ENCODE measurements around the gene ISX.

Gene ISX

GRCh38 chr22:35132568-35132967 lies 66.6 kb downstream of the ISX start:
- TF ChIP-seq CTCF (IDR thresholded peaks at IDR 0.05; ENCODE audit: control insufficient read depth, extremely low read depth, insufficient read depth), result no peak
- DNase-seq (ENCODE audit: low read depth), result no peak
- no peak overlapping the region for H3K4me3 ChIP-seq (ENCODE audit: low read depth, low read length)

- no peak overlapping the region for H3K4me3 ChIP-seq (ENCODE audit: low read depth, low read length)
- no peak for TF ChIP-seq CTCF (IDR thresholded peaks at IDR 0.05; ENCODE audit: control insufficient read depth, extremely low read depth, insufficient read depth)
- DNase-seq (ENCODE audit: low read depth), result no peak
Measured at GRCh38 chr22:35133702-35134380, 67.9 kb downstream of the ISX start.

- no peak overlapping the region for H3K4me3 ChIP-seq (ENCODE audit: low read depth, low read length)
- TF ChIP-seq CTCF (IDR thresholded peaks at IDR 0.05; ENCODE audit: control insufficient read depth, extremely low read depth, insufficient read depth), result no peak
- DNase-seq (ENCODE audit: low read depth), result no peak
Measured at GRCh38 chr22:35134637-35135036, 68.7 kb downstream of the ISX start.

- no peak overlapping the region for H3K4me3 ChIP-seq (ENCODE audit: low read depth, low read length)
- no peak for DNase-seq (ENCODE audit: low read depth)
- no peak for TF ChIP-seq CTCF (IDR thresholded peaks at IDR 0.05; ENCODE audit: control insufficient read depth, extremely low read depth, insufficient read depth)
Measured at GRCh38 chr22:35135165-35135564, 69.2 kb downstream of the ISX start.
